H1 (cell line): ENCODE data around the gene CYBRD1. TPM values are rescaled to one million over a fixed set of nuclear protein-coding genes. Genes with fewer than 3 reads are reported as not detected.

ENCODE experiments used
- CHD2 ChIP-seq: IDR thresholded peaks from 2 replicates; pipeline ENCODE4 v1.6.1; 2012; ENCODE audit warnings: low read length, improper control_type of control experiment
- HDAC6 ChIP-seq: IDR thresholded peaks from one replicate; pipeline ENCODE4 v1.7.1; 2012; ENCODE audit warnings: low read depth, mild to moderate bottlenecking, inconsistent platforms, low read length, moderate library complexity
- JUND ChIP-seq: IDR thresholded peaks from 2 replicates; pipeline ENCODE4 v1.6.1; 2011; ENCODE audit warnings: mild to moderate bottlenecking, improper control_type of control experiment, low read length
- SP2 ChIP-seq: IDR thresholded peaks from 2 replicates; pipeline ENCODE4 v1.6.1; 2012; ENCODE audit warnings: mild to moderate bottlenecking, low read length, inconsistent platforms
- TAF1 ChIP-seq: IDR thresholded peaks from 2 replicates; pipeline ENCODE4 v1.6.1; 2011; ENCODE audit warnings: mild to moderate bottlenecking, low read depth, low read length
- polyA plus RNA-seq, 7 experiments: library from polyadenylated mRNA; depleted of rRNA in 3 of 7; stranded (reverse) in 5 of 7; unstranded in 2 of 7; fragments of >200 nt in 5 of 7; fragments of 200-250 nt in 2 of 7; gene quantifications; 1 replicate in 5 of 7; 2 replicates in 1 of 7; 4 replicates in 1 of 7; pipeline versions ENCODE4 v1.2.1 to v1.2.3, GENCODE V29; 2011 to 2013; ENCODE audit warnings: missing spikeins in 2 of 7, mixed read lengths in 2 of 7
- total RNA-seq: library from RNA; stranded (reverse); fragmentation: NEBNext Ultra II Directional; extraction: Animal tissue kit (Norgen Biotek cat#: 25700); gene quantifications from 2 replicates; pipeline ENCODE4 v1.2.1, GENCODE V29; 2021

CYBRD1 gene
- total and polyA plus RNA-seq, 2 of the 8 experiments (the other 6 are each of a cell fraction or from before 2014, with no cell fraction given): 10.7 to 12.6 TPM

GRCh38 chr2:171487201-171487600 is 35.1 kb upstream of the CYBRD1 start (continued):
- TF ChIP-seq HDAC6 (no peak), TAF1 (no peak), SP2 (no peak), CHD2 (no peak), JUND (no peak)
